HEK293T (cell line): Measurements from ENCODE around the gene GABRB3.

Source experiments
- CTCF ChIA-PET: fragments of 350-600 bp; formaldehyde crosslinking; extraction: SDS; loops from one replicate; lab custom pipeline; 2021; ENCODE audit warnings: antibody characterized with exemption, inconsistent platforms; lab: Yijun Ruan, JAX
- POLR2A ChIA-PET: fragments of 350-600 bp; formaldehyde crosslinking; extraction: SDS; loops from one replicate; lab custom pipeline; 2020; ENCODE audit warnings: antibody characterized with exemption, inconsistent platforms; lab: Yijun Ruan, JAX
- DNase-seq: peaks from one replicate; pipeline ENCODE4 v3.0.0; 2012; ENCODE audit warnings: mixed read lengths; ENCODE audit errors: extremely low spot score
- ARNT ChIP-seq: fragments of 450-650 bp; IDR thresholded peaks from 2 replicates; pipeline ENCODE4 v1.6.1; 2017; ENCODE audit warnings: mild to moderate bottlenecking
- BHLHE40 ChIP-seq: fragments of 450-650 bp; IDR thresholded peaks from 2 replicates; pipeline ENCODE4 v1.6.1; 2016; ENCODE audit warnings: mild to moderate bottlenecking, moderate library complexity, borderline replicate concordance
- CTBP1 ChIP-seq: fragments of 450-650 bp; IDR thresholded peaks from 2 replicates; pipeline ENCODE4 v1.6.1; 2016; ENCODE audit warnings: borderline replicate concordance
- ELF4 ChIP-seq: fragments of 450-650 bp; IDR thresholded peaks from 2 replicates; pipeline ENCODE4 v1.6.1; 2017; ENCODE audit warnings: antibody characterized with exemption
- FOXA1 ChIP-seq: fragments of 450-650 bp; IDR thresholded peaks from 2 replicates; pipeline ENCODE4 v1.6.1; 2016; ENCODE audit warnings: mild to moderate bottlenecking
- FOXK2 ChIP-seq: fragments of 450-650 bp; IDR thresholded peaks from 2 replicates; pipeline ENCODE4 v1.6.1; 2016; ENCODE audit warnings: mild to moderate bottlenecking
- FOXM1 ChIP-seq: fragments of 450-650 bp; IDR thresholded peaks from 2 replicates; pipeline ENCODE4 v1.6.1; 2017; ENCODE audit warnings: mild to moderate bottlenecking, borderline replicate concordance
- HDGF ChIP-seq: fragments of 450-650 bp; IDR thresholded peaks from 2 replicates; pipeline ENCODE4 v1.6.1; 2017; ENCODE audit warnings: antibody characterized with exemption, borderline replicate concordance
- L3MBTL2 ChIP-seq: fragments of 450-650 bp; conservative IDR thresholded peaks from 2 replicates; pipeline ENCODE4 v1.6.1; 2016; ENCODE audit warnings: mild to moderate bottlenecking
- LEF1 ChIP-seq: fragments of 450-650 bp; IDR thresholded peaks from 2 replicates; pipeline ENCODE4 v1.6.1; 2017; ENCODE audit warnings: mild to moderate bottlenecking, borderline replicate concordance
- NFRKB ChIP-seq: fragments of 450-650 bp; IDR thresholded peaks from 2 replicates; pipeline ENCODE4 v1.6.1; 2016; ENCODE audit warnings: mild to moderate bottlenecking, moderate library complexity
- SP1 ChIP-seq: fragments of 450-650 bp; IDR thresholded peaks from 2 replicates; pipeline ENCODE4 v1.6.1; 2017
- SUZ12 ChIP-seq: fragments of 450-650 bp; IDR thresholded peaks from 2 replicates; pipeline ENCODE4 v1.6.1; 2016; ENCODE audit warnings: mild to moderate bottlenecking
- TARDBP ChIP-seq: fragments of 450-650 bp; IDR thresholded peaks from 2 replicates; pipeline ENCODE4 v1.6.1; 2016
- ZNF384 ChIP-seq: fragments of 450-650 bp; IDR thresholded peaks from 2 replicates; pipeline ENCODE4 v1.6.1; 2016
- TF ChIP-seq, protein P1 (sequence below): fragments of 450-650 bp; IDR thresholded peaks from 2 replicates; pipeline ENCODE4 v1.6.1; 2016

GABRB3 gene

DNA sequence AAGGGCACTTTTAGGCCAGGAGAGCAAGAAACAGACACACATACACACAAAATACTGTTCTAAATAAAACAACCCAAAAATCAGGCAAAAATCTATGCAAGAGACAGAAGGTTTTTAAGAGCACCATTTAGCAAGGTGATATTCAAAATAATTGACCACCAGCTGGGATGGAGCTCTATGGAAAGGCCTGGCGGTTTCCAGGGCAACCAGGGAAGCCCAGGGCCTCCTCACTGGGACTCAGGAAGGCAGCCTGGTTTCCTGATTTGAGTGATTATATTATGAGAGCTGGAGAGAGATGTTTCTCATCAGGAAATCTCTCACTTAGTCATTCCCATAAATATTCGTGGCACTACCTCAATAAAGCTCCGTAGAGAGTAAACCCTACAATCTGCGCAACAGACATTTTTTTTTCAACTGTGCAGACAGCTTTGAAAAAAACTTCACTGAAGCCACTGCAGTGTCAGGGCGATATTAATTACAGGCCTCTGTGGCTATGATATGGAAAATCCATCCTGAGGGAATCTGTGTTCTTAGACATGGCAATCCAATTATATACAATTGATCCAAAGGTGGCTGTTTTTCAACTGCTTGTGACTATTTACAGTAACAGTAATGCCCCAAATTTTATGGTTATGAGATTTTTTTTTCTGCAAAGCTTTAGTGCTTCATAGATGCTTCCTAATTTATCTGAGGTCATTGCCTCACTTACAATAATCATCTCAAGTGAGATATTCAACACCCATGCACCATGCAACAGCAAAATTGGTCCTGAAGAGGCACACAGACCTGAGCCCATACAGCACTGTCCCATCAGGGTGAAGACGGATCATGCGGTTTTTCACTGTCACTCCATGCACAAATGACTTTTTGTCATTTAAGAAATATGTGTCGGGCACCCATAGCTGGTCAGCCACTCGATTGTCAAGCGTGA lies 152.1 kb downstream of the GABRB3 start:
- ChIA-PET POLR2A (no interaction called here), CTCF (no interaction called here)
- DNase-seq = no peak
- TF ChIP-seq, protein P1, sequence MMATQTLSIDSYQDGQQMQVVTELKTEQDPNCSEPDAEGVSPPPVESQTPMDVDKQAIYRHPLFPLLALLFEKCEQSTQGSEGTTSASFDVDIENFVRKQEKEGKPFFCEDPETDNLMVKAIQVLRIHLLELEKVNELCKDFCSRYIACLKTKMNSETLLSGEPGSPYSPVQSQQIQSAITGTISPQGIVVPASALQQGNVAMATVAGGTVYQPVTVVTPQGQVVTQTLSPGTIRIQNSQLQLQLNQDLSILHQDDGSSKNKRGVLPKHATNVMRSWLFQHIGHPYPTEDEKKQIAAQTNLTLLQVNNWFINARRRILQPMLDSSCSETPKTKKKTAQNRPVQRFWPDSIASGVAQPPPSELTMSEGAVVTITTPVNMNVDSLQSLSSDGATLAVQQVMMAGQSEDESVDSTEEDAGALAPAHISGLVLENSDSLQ = no peak
- TF ChIP-seq FOXK2 = no peak
- TF ChIP-seq FOXA1 = no peak
- no peak for TF ChIP-seq ZNF384
- no peak for TF ChIP-seq SP1
- no peak for TF ChIP-seq CTBP1
- TF ChIP-seq ARNT = no peak
- no peak for TF ChIP-seq FOXM1
- TF ChIP-seq TARDBP = no peak
- TF ChIP-seq L3MBTL2 = no peak
- no peak for TF ChIP-seq NFRKB
- TF ChIP-seq SUZ12 = no peak
- TF ChIP-seq LEF1 = no peak

DNA sequence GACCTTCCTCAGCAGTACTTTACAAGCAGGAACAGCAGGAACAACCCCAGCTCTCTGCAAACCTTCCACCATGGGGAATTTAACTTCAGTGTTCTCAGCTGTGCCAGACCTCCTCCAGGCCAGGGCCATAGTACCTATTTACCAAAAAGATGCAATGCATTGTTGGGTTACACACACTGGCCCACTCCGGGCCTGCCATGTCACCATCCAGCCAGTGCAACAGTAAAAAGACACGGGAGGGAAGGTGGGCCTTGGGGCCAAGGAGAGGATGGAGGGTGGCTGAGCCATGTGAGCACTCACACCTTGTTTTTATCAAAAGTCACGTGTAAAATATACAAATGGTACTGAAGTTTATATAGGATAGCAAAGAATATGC lies 157.0 kb downstream of the GABRB3 start:
- TF ChIP-seq L3MBTL2 (no peak), LEF1 (no peak), CTBP1 (no peak), ZNF384 (no peak), FOXK2 (no peak), SP1 (no peak), HDGF (no peak)
- TF ChIP-seq, protein P1 = no peak
- ChIA-PET CTCF (no interaction called here), POLR2A (no interaction called here)
- DNase-seq = no peak

DNA sequence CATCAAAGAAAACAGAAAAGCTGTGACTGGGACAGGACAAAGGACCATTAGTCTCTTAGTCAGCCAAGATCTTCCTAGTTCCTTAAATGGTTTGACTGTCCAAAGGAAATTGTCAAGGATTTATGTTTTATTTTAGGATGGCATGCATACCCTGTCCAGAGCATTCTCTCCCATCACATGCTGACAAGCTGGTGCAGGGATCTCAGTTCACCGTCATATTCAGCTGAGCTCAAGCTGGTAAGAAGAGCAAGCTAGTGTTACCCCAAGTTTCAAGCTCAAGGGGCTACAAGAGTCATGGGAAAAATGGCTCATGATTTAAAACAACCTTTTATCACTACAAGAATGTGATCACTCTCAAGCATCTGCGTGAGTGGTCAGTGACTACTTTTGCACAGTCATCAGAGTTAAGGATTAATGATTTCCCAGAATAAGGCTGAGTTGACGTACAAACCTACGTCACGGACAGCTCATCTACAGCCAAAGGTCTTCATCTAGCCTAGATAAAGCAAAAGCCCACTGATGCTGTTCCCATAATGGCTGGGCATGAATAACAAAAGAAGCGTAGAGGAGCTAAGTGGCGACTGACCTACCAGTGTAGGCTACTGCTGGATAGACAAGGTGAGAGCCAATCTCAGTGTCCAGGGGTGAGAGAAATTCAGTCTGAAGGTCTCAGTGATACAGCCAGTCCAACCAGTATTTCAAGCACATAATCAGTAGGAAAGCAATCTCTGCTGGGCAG lies 157.5 kb downstream of the GABRB3 start:
- no peak for DNase-seq
- no peak for TF ChIP-seq L3MBTL2
- TF ChIP-seq, protein P1 = no peak
- TF ChIP-seq FOXK2 = no peak
- POLR2A ChIA-PET = no interaction called here
- CTCF ChIA-PET = no interaction called here

DNA sequence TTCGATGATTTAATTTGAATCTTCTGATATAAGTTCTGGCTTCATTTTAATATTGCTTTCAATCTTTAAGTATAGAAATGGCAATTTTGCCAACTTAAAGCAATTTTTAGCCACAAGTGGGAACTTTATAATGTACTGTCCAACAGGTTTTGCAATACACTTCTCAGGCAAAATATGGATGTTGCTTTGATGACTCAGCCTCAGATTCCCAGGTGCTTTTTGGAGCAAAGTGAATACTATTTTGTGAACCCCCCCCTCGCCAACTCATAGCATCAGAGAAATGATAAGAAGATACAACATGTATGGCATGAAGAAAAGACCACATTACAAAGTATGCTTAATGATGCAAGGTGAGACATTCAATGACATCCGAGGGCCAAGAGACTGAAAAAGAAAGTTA lies 158.1 kb downstream of the GABRB3 start:
- ChIA-PET POLR2A (no interaction called here), CTCF (no interaction called here)
- TF ChIP-seq NFRKB (no peak), FOXA1 (no peak), FOXK2 (no peak), TARDBP (no peak), LEF1 (no peak), BHLHE40 (no peak), FOXM1 (no peak), ARNT (no peak), L3MBTL2 (no peak), CTBP1 (no peak), ELF4 (no peak), ZNF384 (no peak), HDGF (no peak)
- TF ChIP-seq, protein P1 = no peak
- DNase-seq = no peak

DNA sequence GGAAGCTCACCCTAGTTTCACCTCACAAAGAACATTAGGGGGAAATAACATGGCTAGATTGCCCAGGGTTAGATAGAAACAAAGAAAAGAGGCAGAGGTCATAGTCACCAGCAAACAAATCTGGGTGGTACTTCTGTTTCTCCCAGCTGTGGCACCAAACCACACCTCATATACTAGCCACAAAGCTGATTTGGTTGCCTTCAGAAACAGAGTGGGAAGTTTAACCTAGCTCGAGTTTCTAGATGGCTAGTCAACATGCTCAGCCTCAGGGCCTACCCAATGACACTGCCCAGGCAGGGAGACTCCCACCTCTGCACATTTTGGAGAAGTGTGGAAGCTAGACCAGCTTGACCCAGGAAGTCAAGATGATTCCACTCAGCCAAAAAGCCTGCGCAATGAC lies 174.2 kb downstream of the GABRB3 start:
- ChIA-PET CTCF (no interaction called here), POLR2A (no interaction called here)
- DNase-seq = no peak
- no peak for TF ChIP-seq FOXM1
- TF ChIP-seq L3MBTL2 = no peak
- no peak for TF ChIP-seq CTBP1
- no peak for TF ChIP-seq HDGF
- TF ChIP-seq ZNF384 = no peak
- no peak for TF ChIP-seq TARDBP
- no peak for TF ChIP-seq NFRKB
- TF ChIP-seq, protein P1 = no peak
- TF ChIP-seq SUZ12 = no peak
- TF ChIP-seq FOXK2 = no peak
- no peak for TF ChIP-seq SP1
- TF ChIP-seq ELF4 = no peak
- TF ChIP-seq FOXA1 = no peak
- TF ChIP-seq LEF1 = no peak
